ENCODE results near the gene CALD1. TPM values are rescaled to one million over a fixed set of nuclear protein-coding genes. Genes with fewer than 3 reads are reported as not detected.
"Not testable (repeated sequence)": the region's sequence is repeated elsewhere in the genome, so short reads cannot be mapped to it uniquely, and the experiment has no call there.

The CALD1 gene
- total RNA-seq, 2 donors from 2014 or later, result 57.0 to 72.6 TPM

DNA sequence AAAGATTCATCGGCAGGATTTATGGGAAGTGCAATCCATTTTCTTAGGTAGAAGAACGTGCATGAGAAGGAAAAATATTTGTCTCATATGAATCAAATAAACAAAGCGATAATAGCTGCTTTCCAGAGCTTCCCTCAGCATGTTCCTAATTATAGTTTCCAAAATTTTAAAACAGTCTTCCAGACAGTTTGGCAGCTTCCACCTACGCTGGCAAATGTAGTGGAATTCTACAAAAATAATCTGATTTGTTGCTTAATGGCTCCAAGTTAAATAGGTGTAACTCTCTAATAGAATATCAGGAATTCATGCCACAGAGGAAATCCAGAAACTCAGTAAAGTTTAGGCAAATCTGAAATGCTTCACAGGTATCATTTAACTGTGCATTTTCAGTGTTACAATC is 183.6 kb downstream of the CALD1 start:
- Histone ChIP-seq H3K27ac (no peak overlapping the region), H3K4me3 (no peak overlapping the region), H3K36me3 (replicated peaks in 1 of 2; ENCODE audit: insufficient read depth in 1 of 2, low read depth in 2 of 2) (peaks cover 0 to 1% of the 10 kb centered on the region in 2 donors), H3K27me3 (no peaks in the 10 kb centered on the region), H3K4me1 (no peaks in the 10 kb centered on the region), H3K9me3 (no peaks in the 10 kb centered on the region)
- intact Hi-C loops (cut with DNase I), result no loop called here
- no peak for TF ChIP-seq POLR2A (IDR thresholded peaks at IDR 0.05)
- TF ChIP-seq, protein P1, sequence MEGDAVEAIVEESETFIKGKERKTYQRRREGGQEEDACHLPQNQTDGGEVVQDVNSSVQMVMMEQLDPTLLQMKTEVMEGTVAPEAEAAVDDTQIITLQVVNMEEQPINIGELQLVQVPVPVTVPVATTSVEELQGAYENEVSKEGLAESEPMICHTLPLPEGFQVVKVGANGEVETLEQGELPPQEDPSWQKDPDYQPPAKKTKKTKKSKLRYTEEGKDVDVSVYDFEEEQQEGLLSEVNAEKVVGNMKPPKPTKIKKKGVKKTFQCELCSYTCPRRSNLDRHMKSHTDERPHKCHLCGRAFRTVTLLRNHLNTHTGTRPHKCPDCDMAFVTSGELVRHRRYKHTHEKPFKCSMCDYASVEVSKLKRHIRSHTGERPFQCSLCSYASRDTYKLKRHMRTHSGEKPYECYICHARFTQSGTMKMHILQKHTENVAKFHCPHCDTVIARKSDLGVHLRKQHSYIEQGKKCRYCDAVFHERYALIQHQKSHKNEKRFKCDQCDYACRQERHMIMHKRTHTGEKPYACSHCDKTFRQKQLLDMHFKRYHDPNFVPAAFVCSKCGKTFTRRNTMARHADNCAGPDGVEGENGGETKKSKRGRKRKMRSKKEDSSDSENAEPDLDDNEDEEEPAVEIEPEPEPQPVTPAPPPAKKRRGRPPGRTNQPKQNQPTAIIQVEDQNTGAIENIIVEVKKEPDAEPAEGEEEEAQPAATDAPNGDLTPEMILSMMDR (IDR thresholded peaks at IDR 0.05), result no peak
- DNase-seq (no peak), ATAC-seq (no peak)
- WGBS, 2 donors, result 61 to 76% methylated on average over 4 of the region's 4 CpGs

DNA sequence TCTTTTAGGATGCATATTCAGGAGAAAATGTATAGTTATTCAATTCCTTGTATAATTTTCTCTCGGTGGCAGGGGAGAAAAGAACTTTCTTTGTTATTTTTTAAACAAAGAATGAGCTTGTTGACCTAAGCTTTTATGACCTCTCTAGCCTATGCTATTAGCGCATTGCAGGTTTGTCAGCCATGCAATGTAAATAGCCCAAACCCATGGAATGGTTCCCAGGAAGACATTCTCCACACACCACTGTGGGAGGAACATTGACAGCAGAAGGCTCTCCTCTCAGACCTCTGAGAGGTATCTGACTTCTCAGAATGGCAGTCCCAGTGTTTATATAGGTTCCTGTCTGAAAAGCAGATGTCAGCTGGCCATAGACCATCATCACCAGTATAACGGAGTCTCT is 187.3 kb downstream of the CALD1 start:
- H3K27me3 ChIP-seq, result no peaks in the 10 kb centered on the region
- H3K36me3 ChIP-seq (replicated peaks in 1 of 2; ENCODE audit: insufficient read depth in 1 of 2, low read depth in 2 of 2), result no peaks in the 10 kb centered on the region
- TF ChIP-seq POLR2A (IDR thresholded peaks at IDR 0.05), result no peak
- TF ChIP-seq, protein P1 (IDR thresholded peaks at IDR 0.05), result no peak
- intact Hi-C loops (cut with DNase I), result no loop called here
- DNase-seq (no peak), ATAC-seq (no peak)
- no peak overlapping the region for H3K4me3 ChIP-seq
- no peak overlapping the region for H3K27ac ChIP-seq
- no peaks in the 10 kb centered on the region for H3K9me3 ChIP-seq
- H3K4me1 ChIP-seq, result no peaks in the 10 kb centered on the region
- 65 to 69% methylated on average over 3 of the region's 3 CpGs for WGBS, 2 donors

DNA sequence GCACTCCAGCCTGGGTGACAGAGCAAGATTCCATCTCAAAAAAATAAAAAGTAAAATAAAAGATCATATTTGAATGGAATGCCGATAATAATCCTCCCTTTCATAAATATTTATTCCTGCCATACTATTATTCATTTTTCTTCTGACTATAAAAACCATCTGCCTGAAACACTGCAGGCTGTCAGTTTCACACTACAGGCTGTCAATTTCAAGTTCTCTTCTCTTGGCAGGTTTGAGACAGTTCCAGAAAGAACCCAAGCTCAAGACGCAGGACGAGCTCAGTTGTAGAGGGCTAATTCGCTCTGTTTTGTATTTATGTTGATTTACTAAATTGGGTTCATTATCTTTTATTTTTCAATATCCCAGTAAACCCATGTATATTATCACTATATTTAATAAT is 188.7 kb downstream of the CALD1 start:
- intact Hi-C loops (cut with DNase I), result no loop called here
- whole genome bisulfite sequencing, 2 donors, result 89 to 94% methylated on average over 4 of the region's 4 CpGs

DNA sequence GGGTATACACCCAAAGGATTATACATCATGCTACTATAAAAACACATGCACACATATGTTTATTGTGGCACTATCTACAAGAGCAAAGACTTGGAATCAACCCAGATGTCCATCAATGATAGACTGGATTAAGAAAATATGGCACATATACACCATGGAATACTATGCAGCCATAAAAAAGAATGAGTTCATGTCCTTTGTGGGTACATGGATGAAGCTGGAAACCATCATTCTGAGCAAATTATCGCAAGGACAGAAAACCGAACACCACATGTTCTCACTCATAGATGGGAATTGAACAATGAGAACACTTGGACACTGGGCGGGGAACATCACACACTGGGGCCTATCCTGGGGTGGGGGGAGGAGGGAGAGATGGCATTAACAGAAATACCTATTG is 202.2 kb downstream of the CALD1 start:
- H3K27ac ChIP-seq; H3K27me3 ChIP-seq; H3K9me3 ChIP-seq; H3K4me1 ChIP-seq; ATAC-seq; intact Hi-C loops (cut with DNase I); DNase-seq; H3K36me3 ChIP-seq (replicated peaks in 1 of 2; ENCODE audit: insufficient read depth in 1 of 2, low read depth in 2 of 2); H3K4me3 ChIP-seq: not testable (repeated sequence)
- WGBS, 2 donors, result 87 to 96% methylated on average over 3 of the region's 3 CpGs

More for the DNA sequence above, 188.7 kb downstream of the CALD1 start:
- Histone ChIP-seq H3K36me3 (replicated peaks in 1 of 2; ENCODE audit: insufficient read depth in 1 of 2, low read depth in 2 of 2) (no peaks in the 10 kb centered on the region), H3K27ac (no peak overlapping the region), H3K4me3 (no peak overlapping the region), H3K9me3 (no peaks in the 10 kb centered on the region), H3K27me3 (no peaks in the 10 kb centered on the region), H3K4me1 (no peaks in the 10 kb centered on the region)
- DNase-seq, result no peak
- ATAC-seq, result no peak
- TF ChIP-seq, protein P1 (IDR thresholded peaks at IDR 0.05), result no peak
- TF ChIP-seq POLR2A (IDR thresholded peaks at IDR 0.05), result no peak

DNA sequence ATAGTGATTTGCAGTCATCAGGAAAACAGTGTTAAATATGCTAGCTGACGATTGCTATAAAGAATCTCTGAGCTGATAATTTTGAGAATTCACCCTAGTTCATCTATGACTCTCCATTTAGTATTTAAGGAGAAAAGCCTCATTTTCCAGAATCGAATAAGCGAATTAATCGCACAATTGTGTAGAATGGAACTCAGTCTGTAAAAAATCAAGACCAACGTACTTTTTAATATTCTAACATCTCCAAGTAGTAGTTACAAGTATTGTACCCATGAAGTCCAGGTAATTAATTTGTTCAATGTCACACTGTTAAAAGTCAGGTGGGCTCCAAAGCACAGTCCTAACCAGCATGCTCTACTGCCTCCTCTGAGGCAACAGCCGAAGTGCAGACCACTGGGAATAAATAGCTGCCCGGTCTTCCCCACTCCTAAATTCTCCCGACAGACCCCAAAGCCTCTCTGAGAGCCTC is 206.5 kb downstream of the CALD1 start:
- TF ChIP-seq POLR2A (IDR thresholded peaks at IDR 0.05), result no peak
- TF ChIP-seq, protein P1 (IDR thresholded peaks at IDR 0.05), result no peak
- intact Hi-C loops (cut with DNase I), result no loop called here
- Histone ChIP-seq H3K4me3 (peak overlapping the region; percentile 18 to 23), H3K27me3 (no peaks in the 10 kb centered on the region), H3K36me3 (replicated peaks in 1 of 2; ENCODE audit: insufficient read depth in 1 of 2, low read depth in 2 of 2) (no peaks in the 10 kb centered on the region), H3K27ac (peak overlapping the region; percentile 78 to 92 (median 87)), H3K4me1 (peaks cover 34% of the 10 kb centered on the region), H3K9me3 (no peaks in the 10 kb centered on the region)
- DNase-seq, result no peak
- 50 to 54% methylated on average over 8 of the region's 8 CpGs for WGBS, 2 donors
- ATAC-seq, result no peak

All from body of pancreas (tissue), 4 donors.